Kidney (tissue), 14 donors: Measurements from ENCODE around the gene HECW1. TPM values are rescaled to one million over a fixed set of nuclear protein-coding genes. Genes with fewer than 3 reads are reported as not detected.

Experiments
- DNase-seq, 5 donors: peaks; one replicate each; pipeline ENCODE4 v3.0.0-alpha.2; 2013 to 2020
- FAIRE-seq: peaks from 2 replicates; lab custom pipeline; 2012; peaks lifted over from hg19 to GRCh38; lab: Jason Lieb, UNC
- H3K27ac ChIP-seq, 2 donors: one replicate each; pipeline ENCODE4 v1.7.0; 2013; ENCODE audit warnings: low read depth in 2 of 2, low read length in 2 of 2, inconsistent platforms in 1 of 2
- H3K27me3 ChIP-seq: one replicate; pipeline ENCODE4 v1.7.1; 2013; ENCODE audit warnings: low read length, inconsistent platforms; ENCODE audit not compliant: control insufficient read depth, insufficient read depth
- H3K36me3 ChIP-seq, 3 donors: one replicate each; pipeline versions ENCODE4 v1.7.0 to v1.7.1; 2013; ENCODE audit warnings: low read length in 3 of 3, control low read depth in 1 of 3, inconsistent platforms in 1 of 3; ENCODE audit not compliant: insufficient read depth in 3 of 3, control insufficient read depth in 2 of 3
- H3K4me1 ChIP-seq, 3 donors: one replicate each; pipeline versions ENCODE4 v1.7.0 to v1.7.1; 2013; ENCODE audit warnings: low read length in 3 of 3, inconsistent platforms in 1 of 3, low read depth in 1 of 3; ENCODE audit not compliant: control insufficient read depth in 2 of 3, insufficient read depth in 2 of 3
- H3K4me3 ChIP-seq, 3 donors: one replicate each; pipeline versions ENCODE4 v1.7.0 to v1.8.1; 2013; ENCODE audit warnings: low read length in 3 of 3, control low read depth in 1 of 3, inconsistent platforms in 1 of 3
- H3K9ac ChIP-seq, 3 donors: one replicate each; pipeline versions ENCODE4 v1.7.0 to v1.7.1; 2013; ENCODE audit warnings: low read length in 3 of 3, control low read depth in 1 of 3, inconsistent platforms in 1 of 3
- H3K9me3 ChIP-seq, 3 donors: one replicate each; pipeline versions ENCODE4 v1.7.0 to v1.7.1; 2013; ENCODE audit warnings: low read length in 3 of 3, control low read depth in 1 of 3, inconsistent platforms in 1 of 3; ENCODE audit not compliant: control insufficient read depth in 2 of 3, insufficient read depth in 1 of 3
- CTCF ChIP-seq: IDR thresholded peaks from 3 replicates; pipeline ENCODE4 v1.5.1; 2012; ENCODE audit warnings: mild to moderate bottlenecking, moderate library complexity, borderline replicate concordance; ENCODE audit not compliant: insufficient read depth; ENCODE audit errors: extremely low read depth
- intact Hi-C: fragments of 100-400 bp; cut with DNase I; formaldehyde crosslinking; loops from one replicate; pipeline ENCODE4 v1.11.1; 2022
- polyA plus RNA-seq: library from polyadenylated mRNA; stranded (reverse); fragments of 350-450 nt; fragmentation: Illumina TruSeq; extraction: RNeasy Lipid Tissue Mini Kit (QIAGEN cat#74804); gene quantifications from one replicate; pipeline ENCODE4 v1.2.3, GENCODE V29; 2014; ENCODE audit warnings: low read depth, low replicate concordance; ENCODE audit not compliant: insufficient read depth
- total RNA-seq: library from RNA; stranded (reverse); fragmentation: NEBNext Ultra II Directional; extraction: Animal tissue kit (Norgen Biotek cat#: 25700); gene quantifications from one replicate; pipeline ENCODE4 v1.2.1, GENCODE V29; 2021
- donor health status: control.
- donor health status: control.
- donor health status: control.
- donor health status: control.
- donor health status: control.
- donor health status: DM: yes; HTN: yes; CAD: no.
- donor health status: Normal renal cell carcinoma (clear cell type).

The HECW1 gene
- total and polyA plus RNA-seq, 2 donors from 2014 or later, result 0.50 to 7.5 TPM

GRCh38 chr7:43511769-43512515, 399.5 kb downstream of the HECW1 start:
- H3K36me3 ChIP-seq, result peaks cover 0 to 11% (median 7%) of the 10 kb centered on the region in 3 donors
- no peak for TF ChIP-seq CTCF
- DNase-seq (no peak), FAIRE-seq (no peak)
- H3K9ac ChIP-seq, result no peak overlapping the region
- no peak overlapping the region for H3K27ac ChIP-seq
- no peaks in the 10 kb centered on the region for H3K9me3 ChIP-seq
- no peak overlapping the region for H3K4me3 ChIP-seq
- no peaks in the 10 kb centered on the region for H3K4me1 ChIP-seq
- no peaks in the 10 kb centered on the region for H3K27me3 ChIP-seq
- intact Hi-C loops, result no loop called here

GRCh38 chr7:43513251-43513650, 400.8 kb downstream of the HECW1 start:
- no peaks in the 10 kb centered on the region for H3K9me3 ChIP-seq
- no peak overlapping the region for H3K9ac ChIP-seq
- H3K27ac ChIP-seq, result no peak overlapping the region
- no peaks in the 10 kb centered on the region for H3K27me3 ChIP-seq
- no peak for DNase-seq
- H3K4me1 ChIP-seq, result no peaks in the 10 kb centered on the region
- intact Hi-C loops, result no loop called here
- no peak for FAIRE-seq
- no peak for TF ChIP-seq CTCF
- peaks cover 0 to 9% (median 7%) of the 10 kb centered on the region in 3 donors for H3K36me3 ChIP-seq
- no peak overlapping the region for H3K4me3 ChIP-seq

GRCh38 chr7:43516581-43517342, 404.3 kb downstream of the HECW1 start:
- no peak overlapping the region for H3K9ac ChIP-seq
- no peaks in the 10 kb centered on the region for H3K9me3 ChIP-seq
- H3K4me3 ChIP-seq, result no peak overlapping the region
- intact Hi-C loops, result no loop called here
- H3K27ac ChIP-seq, result no peak overlapping the region
- H3K36me3 ChIP-seq, result peaks cover 0 to 3% (median 0%) of the 10 kb centered on the region in 3 donors
- no peak for FAIRE-seq
- no peak for TF ChIP-seq CTCF
- H3K4me1 ChIP-seq, result no peaks in the 10 kb centered on the region
- no peaks in the 10 kb centered on the region for H3K27me3 ChIP-seq
- no peak for DNase-seq
